HG03039 (cell line): ENCODE data around the gene ERICH6B.

Experiments used
- ATAC-seq: cut with Tn5 transposase; IDR thresholded peaks from one replicate; pipeline ENCODE4 v1.9.1; 2021; ENCODE audit warnings: mild to moderate bottlenecking, moderate library complexity; ENCODE audit not compliant: unreplicated experiment

Gene ERICH6B

DNA sequence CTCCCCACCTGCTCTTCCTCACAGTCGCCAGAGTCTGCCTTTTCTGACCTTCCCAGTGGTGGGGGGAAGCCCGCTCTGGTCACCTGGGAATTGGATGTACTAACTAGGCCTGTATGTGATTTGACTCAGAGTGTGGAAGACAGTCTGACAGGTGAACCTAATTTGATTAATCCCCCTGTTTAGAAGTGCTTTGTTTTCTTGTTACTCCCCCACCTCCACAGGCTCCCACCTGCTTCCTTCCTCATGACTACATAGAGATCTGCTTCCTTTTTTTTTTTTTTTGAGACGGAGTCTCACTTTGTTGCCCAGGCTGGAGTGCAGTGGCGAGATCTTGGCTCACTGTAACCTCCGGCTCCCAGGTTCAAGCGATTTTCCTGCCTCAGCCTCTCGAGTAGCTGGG lies 106.8 kb downstream of the ERICH6B start:
- ATAC-seq, result no peak

DNA sequence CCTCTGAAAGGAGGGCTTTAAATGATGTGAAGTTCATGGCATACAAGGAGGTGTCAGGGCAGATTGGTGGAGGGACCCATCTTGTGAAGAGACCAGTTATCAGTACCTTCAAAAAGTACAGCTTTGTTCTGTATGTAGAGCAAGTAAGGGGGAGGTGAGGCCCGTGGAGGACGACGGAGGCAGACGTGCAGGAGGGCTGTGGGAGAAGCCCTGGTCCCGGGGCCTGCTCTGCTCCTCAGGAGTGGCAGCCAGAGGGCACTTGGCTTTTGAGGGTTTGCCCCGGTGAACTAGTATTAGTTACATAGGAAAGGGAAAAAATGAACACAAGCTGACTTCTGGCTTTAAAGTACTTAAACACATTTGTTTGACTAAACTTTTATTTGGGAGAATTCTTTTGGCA lies 108.7 kb downstream of the ERICH6B start:
- ATAC-seq, result no peak

- no peak for ATAC-seq
These were observed 111.9 kb downstream of the ERICH6B start for GRCh38 chr13:45503658-45504057.

- ATAC-seq, result no peak
These were observed 114.4 kb downstream of the ERICH6B start for GRCh38 chr13:45501175-45501526.

DNA sequence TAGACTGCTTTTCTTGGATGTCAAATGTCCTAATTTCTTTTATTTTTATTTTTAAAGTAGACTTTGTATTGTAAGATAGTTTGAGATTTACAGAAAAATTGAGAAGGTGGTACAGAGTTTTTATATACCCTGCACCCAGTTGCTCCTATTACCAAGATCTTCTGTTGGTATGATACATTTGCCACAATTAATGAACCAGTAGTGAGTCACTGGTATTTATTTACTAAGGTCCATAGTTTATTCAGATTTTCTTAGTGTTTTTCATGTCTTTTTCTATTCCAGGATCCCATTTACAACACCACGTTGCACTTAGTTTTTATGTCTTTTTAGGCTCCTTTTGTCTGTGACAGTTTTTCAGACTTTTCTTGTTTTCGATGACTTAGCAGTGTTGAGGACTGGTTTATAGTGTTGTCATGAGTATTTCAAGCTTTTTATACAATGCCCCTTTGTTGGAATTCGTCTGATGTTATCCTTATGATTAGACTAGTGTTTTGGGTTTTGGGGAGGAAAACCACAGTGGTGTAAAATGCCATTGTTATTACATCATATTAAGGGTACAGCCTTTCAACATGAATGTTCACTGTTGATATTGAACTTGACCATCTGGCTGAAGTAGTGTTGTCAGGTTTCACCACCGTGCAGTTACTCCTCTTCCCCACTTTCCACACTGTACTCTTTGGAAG lies 114.9 kb downstream of the ERICH6B start:
- ATAC-seq, result no peak

DNA sequence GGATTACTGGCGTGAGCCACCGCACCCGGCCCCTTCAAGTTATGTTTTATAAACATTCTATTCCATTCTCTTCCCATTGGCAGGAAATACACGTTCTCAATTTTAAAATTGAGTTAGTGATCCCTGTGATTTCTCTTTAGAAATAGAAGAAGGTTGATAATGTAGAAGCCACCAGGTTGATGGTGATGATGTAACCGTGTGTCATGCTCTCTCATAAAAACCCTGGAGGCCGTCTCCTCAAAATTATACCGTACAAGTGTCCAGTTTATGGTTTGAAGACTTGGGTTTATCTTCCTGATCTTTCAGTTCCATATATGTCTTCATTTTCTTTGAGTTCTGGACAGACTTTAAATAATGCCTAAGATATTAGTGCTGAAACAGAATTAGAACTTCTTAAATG lies 118.6 kb downstream of the ERICH6B start:
- no peak for ATAC-seq

GRCh38 chr13:45492538-45492937 lies 123.0 kb downstream of the ERICH6B start:
- no peak for ATAC-seq
